ENCODE data around the gene ITPKB. TPM values are rescaled to one million over a fixed set of nuclear protein-coding genes. Genes with fewer than 3 reads are reported as not detected.

Gene ITPKB
- polyA plus RNA-seq, 1 of the 3 experiments (the other 2 are of a cell fraction) = 2.4 TPM

DNA sequence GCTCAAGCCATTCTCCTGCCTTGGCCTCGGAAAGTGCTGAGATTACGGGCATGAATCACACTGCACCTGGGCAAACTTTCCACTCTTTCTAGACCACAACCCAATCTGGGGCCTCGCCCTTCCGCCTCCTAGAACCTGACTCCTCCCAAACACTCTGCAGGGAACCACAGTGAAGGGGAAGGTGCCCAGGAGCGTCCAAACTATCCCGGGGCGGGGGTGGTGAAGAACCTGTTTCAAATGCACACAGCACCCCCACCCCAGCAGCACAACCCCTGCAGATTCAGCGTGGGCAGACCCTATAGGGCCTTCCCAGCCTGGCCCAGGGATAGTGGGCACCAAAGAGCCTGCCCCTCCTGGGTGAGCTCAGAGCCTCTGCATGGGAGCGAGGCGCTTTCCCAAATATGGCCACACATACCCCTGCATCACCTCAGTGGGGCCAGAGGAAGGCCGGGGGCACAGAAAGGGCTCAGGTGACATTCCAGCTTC lies 103.6 kb downstream of the ITPKB start (continued):
- TF ChIP-seq, protein P1, sequence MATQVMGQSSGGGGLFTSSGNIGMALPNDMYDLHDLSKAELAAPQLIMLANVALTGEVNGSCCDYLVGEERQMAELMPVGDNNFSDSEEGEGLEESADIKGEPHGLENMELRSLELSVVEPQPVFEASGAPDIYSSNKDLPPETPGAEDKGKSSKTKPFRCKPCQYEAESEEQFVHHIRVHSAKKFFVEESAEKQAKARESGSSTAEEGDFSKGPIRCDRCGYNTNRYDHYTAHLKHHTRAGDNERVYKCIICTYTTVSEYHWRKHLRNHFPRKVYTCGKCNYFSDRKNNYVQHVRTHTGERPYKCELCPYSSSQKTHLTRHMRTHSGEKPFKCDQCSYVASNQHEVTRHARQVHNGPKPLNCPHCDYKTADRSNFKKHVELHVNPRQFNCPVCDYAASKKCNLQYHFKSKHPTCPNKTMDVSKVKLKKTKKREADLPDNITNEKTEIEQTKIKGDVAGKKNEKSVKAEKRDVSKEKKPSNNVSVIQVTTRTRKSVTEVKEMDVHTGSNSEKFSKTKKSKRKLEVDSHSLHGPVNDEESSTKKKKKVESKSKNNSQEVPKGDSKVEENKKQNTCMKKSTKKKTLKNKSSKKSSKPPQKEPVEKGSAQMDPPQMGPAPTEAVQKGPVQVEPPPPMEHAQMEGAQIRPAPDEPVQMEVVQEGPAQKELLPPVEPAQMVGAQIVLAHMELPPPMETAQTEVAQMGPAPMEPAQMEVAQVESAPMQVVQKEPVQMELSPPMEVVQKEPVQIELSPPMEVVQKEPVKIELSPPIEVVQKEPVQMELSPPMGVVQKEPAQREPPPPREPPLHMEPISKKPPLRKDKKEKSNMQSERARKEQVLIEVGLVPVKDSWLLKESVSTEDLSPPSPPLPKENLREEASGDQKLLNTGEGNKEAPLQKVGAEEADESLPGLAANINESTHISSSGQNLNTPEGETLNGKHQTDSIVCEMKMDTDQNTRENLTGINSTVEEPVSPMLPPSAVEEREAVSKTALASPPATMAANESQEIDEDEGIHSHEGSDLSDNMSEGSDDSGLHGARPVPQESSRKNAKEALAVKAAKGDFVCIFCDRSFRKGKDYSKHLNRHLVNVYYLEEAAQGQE (IDR thresholded peaks at IDR 0.05; ENCODE audit: low read depth, low read length) = no peak
- TF ChIP-seq IRF3 (IDR thresholded peaks at IDR 0.05; ENCODE audit: low read depth, low read length) = no peak
- no peak for TF ChIP-seq TEAD4 (IDR thresholded peaks at IDR 0.05; ENCODE audit: borderline replicate concordance, insufficient read depth)
- no peak for TF ChIP-seq CTCF (IDR thresholded peaks at IDR 0.05)
- TF ChIP-seq POLR2AphosphoS5 (IDR thresholded peaks at IDR 0.05; ENCODE audit: low read depth, low read length) = no peak
- TF ChIP-seq RXRA (IDR thresholded peaks at IDR 0.05; ENCODE audit: borderline replicate concordance, low read depth) = no peak

- CTCF ChIA-PET = interaction anchor here (0.6 to 6.6 kb wide), 34 partner anchors 8 to 813 kb away, joined by 3 to 120 read pairs (median 3); partner anchors contain the start of gene ITPKB
- POLR2A ChIA-PET = no interaction called here
- no peaks in the 10 kb centered on the region for H3K36me3 ChIP-seq (replicated peaks in 1 of 2; ENCODE audit: control insufficient read depth in 1 of 2, insufficient read depth in 2 of 2, low read length in 1 of 2)
- no peaks in the 10 kb centered on the region for H3K9me3 ChIP-seq
- no peaks in the 10 kb centered on the region for H4K20me1 ChIP-seq (ENCODE audit: insufficient read depth)
- H3K27me3 ChIP-seq (ENCODE audit: insufficient read depth) = no peaks in the 10 kb centered on the region
- H3K4me2 ChIP-seq = no peak overlapping the region
- no peak overlapping the region for H2AFZ ChIP-seq (ENCODE audit: low read depth)
- H3K9ac ChIP-seq = no peak overlapping the region
- H3K4me1 ChIP-seq (ENCODE audit: control insufficient read depth in 1 of 2, insufficient read depth in 2 of 2, low read depth in 1 of 2, low read length in 1 of 2) = no peaks in the 10 kb centered on the region; a peak in 1 of 4 replicates
- H3F3A ChIP-seq (replicated peaks; ENCODE audit: insufficient read depth) = no peaks in the 10 kb centered on the region
- 78% methylated on average over 18 of the region's 22 CpGs for WGBS (ENCODE audit: low lambda C conversion rate)
- no peak overlapping the region for H3K27ac ChIP-seq (ENCODE audit: low read depth in 2 of 2, low read length in 1 of 2)
- H3K4me3 ChIP-seq (ENCODE audit: low read depth in 2 of 2, low read length in 1 of 2) = no peak overlapping the region
- no peaks in the 10 kb centered on the region for H3K79me2 ChIP-seq (ENCODE audit: insufficient read depth)
- no peak for DNase-seq
- no peaks in the 10 kb centered on the region for H3K9me2 ChIP-seq
- TF ChIP-seq FOSL2 (IDR thresholded peaks at IDR 0.05; ENCODE audit: borderline replicate concordance, low read depth) (no peak), TAF1 (IDR thresholded peaks at IDR 0.05; ENCODE audit: borderline replicate concordance, low read depth, low read length) (no peak), SIN3A (IDR thresholded peaks at IDR 0.05; ENCODE audit: borderline replicate concordance, low read depth, low read length) (no peak), MXI1 (IDR thresholded peaks at IDR 0.05; ENCODE audit: low read depth, low read length) (no peak), RCOR1 (IDR thresholded peaks at IDR 0.05; ENCODE audit: low read length) (no peak), RFX5 (IDR thresholded peaks at IDR 0.05; ENCODE audit: low read length) (no peak), CTCF (IDR thresholded peaks at IDR 0.05) (no peak), MAX (IDR thresholded peaks at IDR 0.05; ENCODE audit: low read depth) (no peak), FOXJ3 (CRISPR knock-in tag; IDR thresholded peaks at IDR 0.05) (no peak), TCF12 (IDR thresholded peaks at IDR 0.05) (no peak), POLR2AphosphoS5 (IDR thresholded peaks at IDR 0.05; ENCODE audit: low read depth, low read length) (no peak)
- TF ChIP-seq, protein P2, sequence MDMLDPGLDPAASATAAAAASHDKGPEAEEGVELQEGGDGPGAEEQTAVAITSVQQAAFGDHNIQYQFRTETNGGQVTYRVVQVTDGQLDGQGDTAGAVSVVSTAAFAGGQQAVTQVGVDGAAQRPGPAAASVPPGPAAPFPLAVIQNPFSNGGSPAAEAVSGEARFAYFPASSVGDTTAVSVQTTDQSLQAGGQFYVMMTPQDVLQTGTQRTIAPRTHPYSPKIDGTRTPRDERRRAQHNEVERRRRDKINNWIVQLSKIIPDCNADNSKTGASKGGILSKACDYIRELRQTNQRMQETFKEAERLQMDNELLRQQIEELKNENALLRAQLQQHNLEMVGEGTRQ (IDR thresholded peaks at IDR 0.05; ENCODE audit: borderline replicate concordance, low read depth, low read length) = no peak
Observed at GRCh38 chr1:226634611-226635246, 104.4 kb downstream of the ITPKB start.
